ENCODE results near the gene WNT3A. TPM values are rescaled to one million over a fixed set of nuclear protein-coding genes. Genes with fewer than 3 reads are reported as not detected.

Gene WNT3A
- total and polyA plus RNA-seq, 3 donors from 2014 or later = 0.08 to 0.19 (median 0.13) TPM

DNA sequence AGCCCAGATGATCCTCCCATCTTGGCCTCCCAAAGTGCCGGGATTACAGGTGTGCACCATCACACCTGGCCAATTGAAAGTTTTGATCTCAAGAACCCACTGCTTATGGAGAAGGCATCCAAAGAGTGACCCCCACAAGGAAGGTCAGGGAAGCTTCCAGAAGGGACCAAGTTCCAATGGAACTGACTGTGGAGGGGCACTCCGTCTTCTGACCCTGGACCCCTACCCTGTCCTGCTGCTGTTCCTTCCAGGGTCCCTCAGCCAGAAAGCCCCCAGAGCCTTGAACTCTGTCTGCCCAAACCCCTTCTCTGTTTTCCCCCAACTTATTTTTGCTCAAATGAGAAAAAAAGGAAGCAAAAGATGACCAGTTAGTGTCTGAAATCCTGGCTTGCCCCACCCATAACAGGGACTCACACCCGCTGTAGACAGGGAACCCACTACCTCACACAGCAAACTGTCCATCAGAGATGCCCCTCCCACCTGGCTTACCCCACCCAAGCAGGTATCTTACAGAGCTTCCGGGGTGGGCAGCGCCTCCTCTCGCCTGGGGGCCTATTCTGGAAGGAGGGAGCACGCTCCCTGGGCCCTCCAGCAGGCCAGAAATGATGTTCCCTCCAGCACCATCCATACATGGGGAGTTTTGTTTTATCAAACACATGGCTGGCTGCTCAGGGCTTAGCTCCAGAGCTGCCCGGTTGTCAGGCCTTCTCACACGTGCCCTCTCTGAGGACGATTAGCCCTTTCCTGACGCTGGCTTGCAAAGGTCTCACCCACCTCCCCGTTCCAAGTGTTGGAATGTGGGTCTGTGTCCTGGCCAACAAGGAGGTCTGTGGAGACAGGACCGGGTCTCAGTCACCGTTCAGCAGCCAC lies 3.1 kb upstream of the WNT3A start:
- Histone ChIP-seq H3K9me3 (no peaks in the 10 kb centered on the region), H3K4me3 (no peak overlapping the region), H3K27ac (no peak overlapping the region), H3K36me3 (ENCODE audit: low read depth, missing control alignments) (no peaks in the 10 kb centered on the region), H3K27me3 (no peaks in the 10 kb centered on the region), H3K4me1 (no peaks in the 10 kb centered on the region)
- intact Hi-C loops (cut with DNase I; ENCODE audit: low total_unique reads) = no loop called here
- WGBS, 2 donors = 62 to 69% methylated on average over 9 to 14 of the region's 14 CpGs
- no peak for DNase-seq
- TF ChIP-seq, protein P1, sequence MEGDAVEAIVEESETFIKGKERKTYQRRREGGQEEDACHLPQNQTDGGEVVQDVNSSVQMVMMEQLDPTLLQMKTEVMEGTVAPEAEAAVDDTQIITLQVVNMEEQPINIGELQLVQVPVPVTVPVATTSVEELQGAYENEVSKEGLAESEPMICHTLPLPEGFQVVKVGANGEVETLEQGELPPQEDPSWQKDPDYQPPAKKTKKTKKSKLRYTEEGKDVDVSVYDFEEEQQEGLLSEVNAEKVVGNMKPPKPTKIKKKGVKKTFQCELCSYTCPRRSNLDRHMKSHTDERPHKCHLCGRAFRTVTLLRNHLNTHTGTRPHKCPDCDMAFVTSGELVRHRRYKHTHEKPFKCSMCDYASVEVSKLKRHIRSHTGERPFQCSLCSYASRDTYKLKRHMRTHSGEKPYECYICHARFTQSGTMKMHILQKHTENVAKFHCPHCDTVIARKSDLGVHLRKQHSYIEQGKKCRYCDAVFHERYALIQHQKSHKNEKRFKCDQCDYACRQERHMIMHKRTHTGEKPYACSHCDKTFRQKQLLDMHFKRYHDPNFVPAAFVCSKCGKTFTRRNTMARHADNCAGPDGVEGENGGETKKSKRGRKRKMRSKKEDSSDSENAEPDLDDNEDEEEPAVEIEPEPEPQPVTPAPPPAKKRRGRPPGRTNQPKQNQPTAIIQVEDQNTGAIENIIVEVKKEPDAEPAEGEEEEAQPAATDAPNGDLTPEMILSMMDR (IDR thresholded peaks at IDR 0.05) = no peak
- no peak for TF ChIP-seq POLR2A (IDR thresholded peaks at IDR 0.05)

DNA sequence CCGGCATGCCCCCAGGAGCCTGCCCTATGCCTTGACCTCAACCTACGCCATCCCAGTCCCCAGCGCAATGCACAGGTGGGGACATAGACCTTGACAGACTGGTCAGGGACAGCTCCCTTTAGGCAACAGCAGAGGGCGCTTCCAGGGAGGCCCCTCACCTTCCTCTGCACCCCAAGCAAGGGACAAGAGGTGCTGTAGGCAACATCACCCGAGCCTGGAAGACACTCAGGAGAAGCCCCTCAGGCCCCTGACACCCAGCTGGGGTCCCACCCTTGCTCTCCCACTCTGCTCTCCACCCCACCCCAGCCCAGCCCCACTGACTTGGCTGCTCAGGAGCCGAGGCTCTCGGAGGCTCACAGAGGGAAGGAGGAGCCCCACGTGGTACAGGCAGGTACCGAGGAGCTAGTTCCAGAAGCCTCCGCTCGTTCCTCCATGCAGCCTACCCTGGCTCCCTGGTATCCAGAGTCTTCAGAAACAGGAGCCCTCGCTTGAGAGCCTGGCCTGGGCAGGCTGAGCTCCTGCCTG lies 2.4 kb upstream of the WNT3A start:
- H3K4me1 ChIP-seq = no peaks in the 10 kb centered on the region
- no peaks in the 10 kb centered on the region for H3K36me3 ChIP-seq (ENCODE audit: low read depth, missing control alignments)
- TF ChIP-seq, protein P1 (IDR thresholded peaks at IDR 0.05) = no peak
- TF ChIP-seq POLR2A (IDR thresholded peaks at IDR 0.05) = no peak
- DNase-seq = no peak
- H3K27me3 ChIP-seq = no peaks in the 10 kb centered on the region
- H3K9me3 ChIP-seq = no peaks in the 10 kb centered on the region
- no peak overlapping the region for H3K4me3 ChIP-seq
- no peak overlapping the region for H3K27ac ChIP-seq
- 16 to 36% methylated on average over 4 to 12 of the region's 12 CpGs for WGBS, 2 donors
- intact Hi-C loops (cut with DNase I; ENCODE audit: low total_unique reads) = no loop called here

- intact Hi-C loops (cut with DNase I; ENCODE audit: low total_unique reads) = no loop called here
- Histone ChIP-seq H3K36me3 (ENCODE audit: low read depth, missing control alignments) (no peaks in the 10 kb centered on the region), H3K4me3 (no peak overlapping the region), H3K4me1 (no peaks in the 10 kb centered on the region), H3K27me3 (no peaks in the 10 kb centered on the region), H3K27ac (no peak overlapping the region), H3K9me3 (no peaks in the 10 kb centered on the region)
- no peak for DNase-seq
- TF ChIP-seq, protein P1 (IDR thresholded peaks at IDR 0.05) = no peak
- TF ChIP-seq POLR2A (IDR thresholded peaks at IDR 0.05) = no peak
- WGBS, 2 donors = 2 to 5% methylated on average over 13 to 19 of the region's 19 CpGs
Measured at GRCh38 chr1:228004856-228005462, 1.8 kb upstream of the WNT3A start.

DNA sequence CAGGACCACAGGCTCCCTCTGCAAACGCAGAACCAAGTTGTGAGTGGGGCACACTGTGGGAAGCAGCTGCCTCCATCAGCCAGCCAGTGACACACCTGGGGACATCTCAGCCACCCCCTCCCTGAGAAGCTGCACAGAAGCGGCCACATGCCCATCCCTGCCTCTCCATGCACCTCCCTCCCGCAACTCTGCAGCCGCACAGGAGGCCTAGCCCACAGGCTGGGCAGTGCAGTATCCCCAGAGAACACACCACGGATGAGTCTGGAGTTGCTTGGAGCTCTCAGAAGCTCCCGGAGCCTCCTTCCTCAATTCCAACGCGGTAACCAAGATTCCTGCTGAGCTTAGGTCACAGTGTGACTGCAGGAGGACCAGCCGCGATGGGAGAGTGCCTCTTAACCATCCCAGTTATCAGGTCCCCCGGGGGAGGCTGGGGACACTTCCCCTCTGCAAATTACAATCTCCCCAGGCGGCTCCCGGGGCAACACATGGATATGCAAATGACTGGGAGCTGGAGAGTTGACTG lies 1.2 kb upstream of the WNT3A start:
- no peak for TF ChIP-seq POLR2A (IDR thresholded peaks at IDR 0.05)
- TF ChIP-seq, protein P1 (IDR thresholded peaks at IDR 0.05) = no peak
- no peak for DNase-seq
- no peak overlapping the region for H3K27ac ChIP-seq
- no peaks in the 10 kb centered on the region for H3K27me3 ChIP-seq
- H3K4me3 ChIP-seq = no peak overlapping the region
- no peaks in the 10 kb centered on the region for H3K9me3 ChIP-seq
- intact Hi-C loops (cut with DNase I; ENCODE audit: low total_unique reads) = no loop called here
- no peaks in the 10 kb centered on the region for H3K4me1 ChIP-seq
- H3K36me3 ChIP-seq (ENCODE audit: low read depth, missing control alignments) = no peaks in the 10 kb centered on the region
- 0 to 4% methylated on average over 9 to 13 of the region's 13 CpGs for WGBS, 2 donors
